ENCODE data around the gene NUBP2.
A peak's percentile ranks its signal among the peaks of the same experiment; 100 is the strongest.

NUBP2 gene, protein sequence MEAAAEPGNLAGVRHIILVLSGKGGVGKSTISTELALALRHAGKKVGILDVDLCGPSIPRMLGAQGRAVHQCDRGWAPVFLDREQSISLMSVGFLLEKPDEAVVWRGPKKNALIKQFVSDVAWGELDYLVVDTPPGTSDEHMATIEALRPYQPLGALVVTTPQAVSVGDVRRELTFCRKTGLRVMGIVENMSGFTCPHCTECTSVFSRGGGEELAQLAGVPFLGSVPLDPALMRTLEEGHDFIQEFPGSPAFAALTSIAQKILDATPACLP

DNA sequence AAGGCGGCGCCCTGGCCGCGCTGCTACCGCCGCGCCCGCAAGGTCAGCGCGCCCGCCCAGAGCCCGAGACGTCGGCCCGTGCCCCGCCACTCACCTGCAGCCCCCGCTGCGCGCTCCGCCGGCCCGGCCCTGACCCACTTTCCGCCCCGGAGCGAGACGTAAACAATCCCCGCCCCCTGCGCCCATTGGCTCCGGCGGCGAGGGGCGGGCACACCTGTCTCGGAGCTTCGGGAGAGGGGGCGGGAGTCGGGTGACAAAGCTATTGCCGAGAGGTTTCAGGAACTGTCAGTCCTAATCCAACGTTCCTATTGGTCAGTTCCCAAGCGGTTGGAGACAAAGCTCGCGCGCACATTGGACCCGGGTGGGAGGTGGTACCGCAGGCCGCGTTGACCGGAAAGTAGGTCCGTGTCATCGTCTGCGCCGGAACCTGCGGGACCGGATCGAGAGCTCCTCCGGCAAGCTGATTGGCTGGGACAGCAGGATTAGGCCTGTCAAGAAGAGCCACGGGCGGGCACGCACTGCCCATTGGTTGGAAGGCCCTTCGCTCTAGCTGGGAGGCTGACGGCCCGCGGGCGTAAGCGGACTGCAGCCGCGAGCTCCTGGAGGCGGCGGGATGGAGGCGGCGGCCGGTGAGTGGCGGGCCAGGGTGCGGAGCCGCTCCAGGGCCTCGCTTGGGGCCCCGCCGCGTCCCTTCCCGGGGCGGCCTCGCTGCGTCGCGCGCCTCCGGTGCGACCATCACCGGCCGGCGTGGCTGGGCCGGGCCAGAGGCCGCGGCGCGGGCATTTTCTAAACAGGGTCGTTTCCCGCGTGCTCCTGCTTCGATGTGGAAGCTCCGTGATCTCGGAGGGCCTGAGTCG lies at the start of gene NUBP2, which contains the start of gene SPSB3:
TSS of gene NUBP2 (plus strand) at position 553 of the 857 bp plus-strand sequence. CDS start at position 614, 61 bp downstream.
TSS of gene SPSB3 (minus strand) at position 164 of the 857 bp plus-strand sequence. CDS start 1,088 bp downstream, outside the sequence.
- DNase-seq: peak; percentile 100

DNA sequence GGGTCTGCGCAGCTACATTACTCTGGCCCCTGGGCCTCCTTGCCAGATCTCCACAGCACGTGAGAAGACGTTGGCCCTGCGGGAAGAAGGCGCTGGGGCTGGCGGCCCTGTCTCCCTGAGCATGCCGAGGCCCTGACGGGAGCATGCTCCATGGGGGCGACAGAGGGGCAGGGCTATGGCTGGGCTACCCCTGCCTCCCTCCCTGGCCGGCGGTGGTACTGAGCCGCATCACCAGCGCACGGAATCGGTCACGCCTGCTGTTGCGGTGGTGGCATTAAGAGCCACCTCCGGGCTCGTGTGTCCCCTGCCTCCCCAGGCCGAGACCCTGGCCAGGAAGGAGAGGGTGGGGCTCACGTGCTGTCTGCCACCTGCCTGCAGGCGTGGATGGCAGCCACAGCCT lies 48.6 kb upstream of the NUBP2 start:
- DNase-seq: no peak

DNA sequence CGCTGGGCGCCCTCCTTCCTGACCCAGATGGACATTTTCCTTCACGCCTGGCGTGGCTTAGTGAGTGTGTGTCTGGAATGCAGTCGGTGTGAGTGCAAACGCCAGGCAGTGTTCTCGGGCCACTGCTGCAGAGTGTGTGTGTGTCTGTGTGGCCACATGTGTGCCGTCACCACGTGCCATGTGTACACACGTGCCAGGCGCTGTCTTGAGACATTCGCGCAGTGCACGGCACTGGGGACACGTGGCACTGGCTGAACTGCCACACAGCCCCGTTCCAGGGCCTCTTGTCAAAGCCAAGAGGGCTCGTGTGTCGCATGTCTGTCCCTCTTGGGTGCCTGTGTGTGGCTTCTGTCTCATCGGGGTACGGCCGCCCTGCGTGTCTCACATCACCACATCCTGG lies 47.9 kb upstream of the NUBP2 start:
- DNase-seq: no peak

DNA sequence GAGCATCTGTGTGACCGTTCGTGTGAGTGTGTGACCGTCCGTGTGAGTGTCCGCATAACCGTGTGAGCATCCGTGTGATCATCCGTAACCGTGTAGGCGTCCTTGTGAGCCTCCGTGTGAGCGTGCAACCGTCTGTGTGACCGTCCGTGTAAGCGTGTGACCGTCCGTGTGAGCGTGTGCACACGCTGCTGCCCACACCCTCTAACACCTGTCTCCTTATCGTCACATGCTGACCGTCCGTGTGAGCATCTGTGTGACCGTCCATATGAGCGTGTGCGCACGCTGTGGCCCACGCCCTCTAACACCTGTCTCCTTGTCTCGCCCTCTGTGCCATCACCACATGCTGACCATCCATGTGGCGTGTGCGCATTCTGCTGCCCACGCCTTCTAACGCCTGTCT lies 42.5 kb upstream of the NUBP2 start:
- no peak for DNase-seq

DNA sequence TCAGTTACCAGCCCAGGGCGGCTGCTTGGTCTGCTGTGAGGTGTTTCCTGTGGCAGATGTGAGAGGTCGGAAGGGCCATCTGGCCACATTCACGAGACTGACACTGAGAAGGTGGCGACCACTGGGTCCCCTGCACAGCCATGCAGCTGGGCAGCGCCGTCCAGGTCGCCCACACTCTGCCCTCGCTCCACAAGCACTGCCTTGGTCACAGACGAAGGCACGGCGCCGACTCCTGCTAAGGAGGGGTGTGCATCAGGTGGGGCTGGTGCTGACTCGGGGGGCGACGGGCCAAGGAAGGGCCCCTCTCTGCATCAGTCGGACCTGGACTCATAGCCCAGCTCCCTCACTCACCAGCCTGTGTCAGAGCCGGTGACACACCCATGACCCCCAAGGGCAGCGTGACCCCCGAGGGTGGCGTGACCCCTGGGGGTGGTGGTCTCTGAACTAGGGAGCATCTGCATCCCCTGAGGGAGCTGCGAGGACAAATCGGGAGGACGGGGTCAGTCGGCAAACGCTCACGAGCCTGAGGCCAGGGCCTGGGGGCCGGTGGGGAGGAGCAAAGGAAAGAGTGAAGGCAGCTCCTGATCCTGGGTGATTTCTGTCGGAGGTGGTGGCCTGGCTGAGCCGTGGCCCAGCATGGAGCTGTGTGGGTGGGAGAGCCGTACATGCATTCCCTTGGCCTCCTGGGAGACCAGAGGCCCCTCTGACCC lies 41.8 kb upstream of the NUBP2 start:
- no peak for DNase-seq

DNA sequence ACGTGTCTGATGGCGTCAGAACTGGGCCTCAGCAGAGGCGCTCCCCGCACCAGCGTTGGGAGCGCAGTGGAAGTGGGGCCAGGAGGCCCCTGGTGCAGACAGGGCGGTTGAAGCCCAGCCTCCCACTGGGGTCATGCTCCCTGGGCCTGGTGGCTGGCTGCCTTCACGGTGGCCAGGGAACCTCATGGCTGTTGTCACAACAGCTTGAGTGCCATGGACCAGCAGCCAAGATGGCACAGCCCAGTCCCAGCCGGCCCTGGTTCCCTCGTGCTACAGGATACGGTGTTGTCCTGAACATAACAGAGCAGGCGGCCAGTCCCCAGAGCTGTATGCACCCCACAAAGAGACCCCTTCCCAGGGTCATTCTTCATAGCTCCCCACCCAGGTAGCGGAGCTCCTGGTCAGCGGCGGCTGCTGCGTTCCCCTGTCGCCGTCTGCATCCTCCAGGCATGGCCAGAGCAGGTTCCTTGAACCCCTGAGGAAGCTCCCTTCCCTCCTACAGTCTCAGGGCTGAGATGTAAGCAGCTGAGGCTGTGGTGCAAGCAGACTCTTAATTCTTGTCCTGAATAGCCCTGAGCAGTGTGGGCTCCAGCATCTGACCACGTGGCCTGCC lies 41.1 kb upstream of the NUBP2 start:
- no peak for DNase-seq

DNA sequence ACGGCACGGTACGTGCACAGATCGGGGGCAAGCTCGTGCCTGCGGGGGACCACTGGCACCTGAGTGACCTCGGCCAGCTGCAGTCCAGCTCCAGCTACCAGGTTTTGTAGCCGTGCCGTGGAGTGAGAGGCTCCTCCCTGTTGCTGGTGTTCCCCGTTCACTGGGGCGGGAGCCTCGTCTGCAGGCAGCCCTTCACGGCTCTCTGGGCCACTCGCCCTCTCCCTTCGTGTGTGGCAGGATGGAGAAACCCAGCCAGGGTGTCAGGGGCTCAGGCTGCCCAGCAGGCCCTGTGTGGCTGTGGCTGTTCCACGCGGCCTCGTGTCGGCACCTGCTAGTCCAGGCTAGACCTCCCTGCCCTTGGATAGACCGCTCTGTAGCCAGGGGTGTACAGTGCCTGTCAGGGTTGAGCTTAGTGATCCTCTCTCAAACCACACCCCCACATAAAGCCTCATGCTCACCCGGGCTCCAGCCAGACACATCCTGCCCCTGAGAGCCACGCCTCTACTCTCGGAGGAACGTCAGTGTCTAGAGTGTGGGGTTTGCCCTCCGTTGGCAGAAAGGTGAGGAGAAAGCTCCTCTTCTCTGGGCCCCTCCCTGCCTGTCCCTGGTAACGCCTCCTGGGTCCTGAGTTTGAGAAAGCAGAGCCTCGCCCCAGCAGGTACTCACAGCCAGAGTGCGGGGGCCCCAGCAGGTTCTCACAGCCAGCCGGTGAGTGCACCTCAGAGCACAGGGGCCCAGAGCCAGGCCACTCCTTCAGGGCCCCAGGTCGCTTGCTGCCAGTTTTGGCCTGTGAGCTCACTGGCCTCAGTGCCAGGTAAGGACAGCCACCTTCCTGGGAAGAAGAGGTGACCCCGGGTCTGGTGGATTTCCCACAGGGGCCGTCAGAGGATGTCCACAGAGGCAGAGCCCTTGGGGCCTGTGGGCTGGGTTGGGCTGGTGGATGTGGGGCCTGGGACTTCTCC lies 39.1 kb upstream of the NUBP2 start:
- no peak for DNase-seq

DNA sequence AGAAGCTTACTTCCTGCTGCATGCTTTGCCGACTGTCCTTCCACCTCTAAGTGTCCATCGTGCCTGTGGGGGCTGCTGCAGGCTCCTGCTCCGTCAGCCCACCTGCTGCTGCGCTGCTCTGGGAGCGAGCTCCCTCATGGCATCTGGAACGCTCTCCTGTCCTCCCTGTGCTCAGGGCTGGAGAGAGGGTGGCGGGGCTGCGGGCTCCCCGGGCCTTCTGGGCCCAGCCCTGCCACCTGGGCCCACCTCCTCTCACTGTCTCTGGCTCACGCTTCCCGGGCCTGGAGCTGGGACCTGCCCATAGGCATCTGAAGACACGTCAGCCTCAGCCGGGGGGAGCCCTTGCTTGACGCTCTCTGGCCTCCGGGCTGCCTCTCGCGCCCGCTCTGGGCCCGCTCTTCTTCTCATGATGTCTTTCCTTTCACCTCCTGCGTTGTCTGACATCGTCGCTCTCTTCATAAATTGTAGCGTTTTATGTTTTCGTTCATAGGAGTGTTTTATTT lies 38.4 kb upstream of the NUBP2 start:
- DNase-seq: no peak

DNA sequence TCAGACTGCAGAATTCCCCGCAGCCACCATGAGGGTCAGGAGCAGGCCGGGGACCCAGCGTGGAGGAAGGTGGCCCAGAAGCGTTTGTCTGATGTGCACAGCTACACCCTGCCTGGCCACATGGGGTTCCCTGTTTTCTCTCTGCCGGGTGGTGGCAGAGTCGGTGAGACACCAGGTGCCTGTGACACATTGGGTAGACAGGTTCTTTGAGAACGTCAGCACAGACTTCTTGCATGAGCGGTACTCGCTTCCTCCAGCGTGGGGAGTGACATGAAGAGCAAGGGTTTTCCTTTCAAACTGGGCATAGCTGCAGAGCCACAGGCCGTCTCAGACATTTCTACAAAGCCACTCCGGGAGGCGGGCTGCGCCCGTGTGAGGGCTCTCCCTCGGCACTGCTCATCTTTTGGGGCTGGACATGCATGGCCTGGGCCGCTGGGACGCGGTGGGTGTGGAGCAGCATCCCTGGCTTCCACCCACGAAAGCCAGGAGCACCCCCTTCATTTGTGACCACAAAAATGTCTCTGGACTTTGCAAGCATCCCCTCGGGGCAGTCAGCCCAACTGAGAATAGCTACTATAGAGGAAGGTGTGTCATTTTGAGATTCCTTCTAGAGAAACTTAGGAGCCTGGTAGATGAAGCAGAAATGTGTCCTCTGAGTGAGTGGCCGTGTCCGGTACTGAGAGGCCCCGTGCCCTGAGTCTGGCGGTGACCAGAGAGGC lies 37.4 kb upstream of the NUBP2 start:
- DNase-seq: peak; percentile 92

DNA sequence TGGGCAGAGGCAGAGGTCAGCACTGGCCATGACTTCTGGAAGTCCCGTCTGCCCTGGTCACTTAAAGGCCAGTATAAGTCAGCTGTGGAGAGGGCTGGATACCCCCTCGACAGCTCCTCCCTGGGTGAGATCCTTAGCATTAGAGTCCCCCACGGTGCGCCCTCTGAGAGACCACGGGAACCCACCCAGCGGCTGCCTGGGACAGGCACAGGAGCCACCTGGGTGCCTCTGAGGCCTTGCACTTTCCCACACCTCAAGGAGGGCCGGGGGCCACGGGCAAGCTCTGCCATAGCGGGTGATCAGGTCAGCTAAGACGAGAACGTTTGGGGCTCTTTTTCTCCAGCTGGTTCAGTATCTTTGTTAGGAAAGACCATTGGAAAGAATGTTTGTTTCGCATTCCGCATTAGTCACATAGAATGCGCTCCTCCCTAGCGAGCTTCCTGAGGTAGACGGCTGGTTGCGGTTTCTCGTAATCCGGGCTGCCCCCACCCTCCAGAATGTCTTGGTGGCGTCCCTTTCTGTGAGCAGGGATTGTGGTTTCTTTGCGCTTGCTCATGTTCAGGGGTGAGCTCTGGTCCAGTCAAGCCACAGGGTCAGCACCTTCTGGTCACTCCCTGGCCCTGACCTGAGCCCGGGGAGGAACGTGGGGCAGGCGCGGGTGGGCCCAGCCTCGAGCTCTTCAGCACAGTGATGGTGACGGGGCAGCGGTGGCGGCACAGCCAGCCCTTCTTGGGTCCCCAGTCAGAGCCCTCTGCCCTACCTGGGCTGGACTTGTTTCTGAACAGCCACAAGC lies 36.7 kb upstream of the NUBP2 start:
- DNase-seq: peak; percentile 91

DNA sequence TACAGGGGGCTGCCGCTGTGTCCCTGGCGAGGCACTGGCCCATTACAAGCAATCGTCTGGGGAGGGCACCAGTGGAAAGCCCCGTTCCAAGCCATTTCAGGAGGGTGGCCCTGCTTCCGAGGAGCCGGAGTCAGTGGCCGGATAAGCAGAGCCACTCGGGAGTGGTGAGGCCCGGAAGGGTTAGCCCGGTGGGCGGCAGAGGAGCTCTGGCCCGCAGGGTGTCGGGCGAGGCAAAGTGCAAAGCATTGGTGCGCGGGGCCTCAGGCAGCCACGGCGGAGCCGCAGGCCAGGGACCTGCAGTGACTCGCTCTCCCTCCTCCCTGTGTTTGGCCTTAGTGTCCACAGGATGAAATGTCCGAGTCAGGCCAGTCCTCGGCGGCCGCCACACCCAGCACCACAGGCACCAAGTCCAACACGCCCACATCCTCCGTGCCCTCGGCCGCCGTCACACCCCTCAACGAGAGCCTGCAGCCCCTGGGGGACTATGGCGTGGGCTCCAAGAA lies 36.0 kb upstream of the NUBP2 start:
- no peak for DNase-seq

DNA sequence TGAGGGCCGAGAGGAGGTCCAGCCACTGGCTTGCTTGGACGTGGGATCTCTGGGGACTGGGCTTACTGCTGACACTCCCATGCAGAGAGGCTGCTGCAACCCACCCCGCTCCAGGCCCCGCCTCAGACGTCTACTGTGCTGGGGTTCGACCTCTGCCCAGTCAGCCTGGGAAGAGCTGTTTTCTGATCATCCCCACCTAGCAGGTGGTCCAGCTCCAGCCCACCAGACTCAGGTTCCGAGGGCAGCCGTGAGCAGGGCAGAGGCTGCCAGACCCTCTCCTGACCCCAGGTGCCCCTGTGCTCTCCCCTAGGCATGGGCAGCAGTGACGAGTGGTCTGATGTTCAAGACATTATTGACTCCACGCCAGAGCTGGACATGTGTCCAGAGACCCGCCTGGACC lies 34.8 kb upstream of the NUBP2 start:
- DNase-seq: no peak

DNA sequence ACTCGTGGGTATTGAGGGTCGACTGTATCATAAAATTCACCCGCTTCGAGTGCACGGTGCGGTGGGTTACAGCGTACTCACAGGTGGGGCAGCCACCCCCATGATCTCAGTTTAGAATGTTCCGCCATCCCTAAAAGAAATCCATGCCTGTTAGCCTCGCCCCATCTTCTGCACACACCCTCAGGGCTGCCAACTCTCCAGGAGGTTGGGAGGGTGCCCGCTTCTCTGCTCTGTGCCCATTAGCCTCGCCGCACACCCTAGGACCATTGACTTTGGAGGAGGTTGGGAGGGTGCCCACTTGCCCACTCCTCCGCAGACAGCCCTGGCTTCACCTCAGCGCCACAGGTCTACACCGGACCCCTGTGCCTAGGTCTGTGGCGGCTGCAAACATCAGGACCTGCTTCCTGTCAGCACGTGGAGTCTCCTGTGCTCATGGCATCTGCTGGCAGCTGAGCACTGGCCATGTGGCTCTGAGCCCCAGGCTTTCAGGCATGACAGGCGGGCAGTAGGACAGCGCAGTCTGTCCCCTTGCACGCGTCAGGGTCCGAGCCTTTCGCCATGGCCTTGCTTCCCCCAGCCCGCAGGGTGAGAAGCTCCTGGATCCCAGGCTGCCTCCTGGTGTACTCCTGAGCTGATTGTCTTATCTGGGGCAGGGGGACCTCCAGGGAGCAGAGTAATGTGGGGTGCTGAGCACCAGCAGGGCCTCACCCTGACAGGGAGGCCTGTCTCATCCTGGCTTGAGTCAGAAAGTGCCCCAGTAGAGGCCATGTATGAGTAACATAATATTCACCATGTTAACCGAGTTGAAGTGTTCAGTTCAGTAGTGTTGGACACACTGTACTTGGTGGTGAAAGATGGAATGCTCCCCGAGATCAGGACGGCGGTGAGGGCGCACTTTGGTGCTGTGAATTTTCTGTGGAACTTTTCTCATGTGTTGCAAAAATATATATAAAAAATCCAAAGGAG lies 33.3 kb upstream of the NUBP2 start:
- no peak for DNase-seq

DNA sequence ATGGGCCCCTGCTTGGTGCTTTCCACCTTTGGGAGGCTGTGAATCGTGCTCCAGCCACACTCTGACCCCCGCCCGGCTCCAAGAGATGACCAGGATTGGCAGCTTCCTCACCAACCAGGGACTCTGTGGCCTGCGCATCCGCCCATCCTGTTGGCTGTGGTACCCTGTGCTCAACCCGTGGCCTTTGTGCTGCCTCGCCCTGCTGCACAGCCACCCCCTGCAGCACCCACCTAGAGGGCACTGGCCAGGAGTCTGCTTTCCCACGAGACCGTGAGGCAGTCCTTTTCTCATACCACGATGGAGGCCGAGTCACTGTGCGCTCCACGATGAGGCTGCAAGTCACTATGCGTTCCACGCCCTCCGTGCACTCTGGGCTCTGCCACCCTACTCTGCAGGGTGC lies 30.8 kb upstream of the NUBP2 start:
- DNase-seq: no peak

DNA sequence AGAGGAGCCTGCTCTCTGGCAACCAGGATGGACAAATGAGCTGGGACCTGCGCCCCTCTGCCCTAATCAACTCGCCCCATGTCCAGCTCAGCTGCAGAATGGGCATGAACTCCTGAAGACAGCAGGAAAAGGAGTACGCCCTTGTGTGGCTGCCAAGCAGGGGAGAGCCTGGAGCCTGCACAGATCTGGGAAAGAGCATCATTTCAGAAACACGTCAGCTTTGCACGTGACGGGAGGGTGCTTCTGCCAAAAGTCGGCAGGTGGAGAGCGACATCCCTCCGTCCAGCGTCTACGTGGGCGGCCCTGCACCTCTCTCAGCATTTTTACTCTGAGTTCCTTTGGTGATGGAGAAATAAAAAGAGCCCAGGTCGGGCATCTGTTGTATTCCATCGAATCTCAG lies 29.9 kb upstream of the NUBP2 start:
- DNase-seq: no peak

DNA sequence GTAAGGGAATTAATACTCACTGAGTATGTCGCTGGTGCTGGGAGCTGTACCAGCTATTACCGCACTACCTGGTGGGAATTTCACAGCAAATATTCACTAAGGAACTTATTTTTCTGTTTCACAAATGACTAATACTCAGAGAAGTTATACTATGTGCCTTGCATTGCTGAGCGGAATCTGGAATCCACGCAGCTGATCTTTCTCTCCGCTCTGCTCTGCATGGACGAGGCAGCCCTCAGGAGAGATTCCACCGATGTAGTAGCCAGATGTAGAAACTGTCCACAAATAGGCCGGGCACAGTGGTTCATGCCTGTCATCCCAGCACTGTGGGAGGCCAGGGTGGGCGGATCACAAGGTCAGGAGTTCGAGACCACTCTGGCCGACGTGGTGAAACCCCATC lies 28.6 kb upstream of the NUBP2 start:
- DNase-seq: no peak

DNA sequence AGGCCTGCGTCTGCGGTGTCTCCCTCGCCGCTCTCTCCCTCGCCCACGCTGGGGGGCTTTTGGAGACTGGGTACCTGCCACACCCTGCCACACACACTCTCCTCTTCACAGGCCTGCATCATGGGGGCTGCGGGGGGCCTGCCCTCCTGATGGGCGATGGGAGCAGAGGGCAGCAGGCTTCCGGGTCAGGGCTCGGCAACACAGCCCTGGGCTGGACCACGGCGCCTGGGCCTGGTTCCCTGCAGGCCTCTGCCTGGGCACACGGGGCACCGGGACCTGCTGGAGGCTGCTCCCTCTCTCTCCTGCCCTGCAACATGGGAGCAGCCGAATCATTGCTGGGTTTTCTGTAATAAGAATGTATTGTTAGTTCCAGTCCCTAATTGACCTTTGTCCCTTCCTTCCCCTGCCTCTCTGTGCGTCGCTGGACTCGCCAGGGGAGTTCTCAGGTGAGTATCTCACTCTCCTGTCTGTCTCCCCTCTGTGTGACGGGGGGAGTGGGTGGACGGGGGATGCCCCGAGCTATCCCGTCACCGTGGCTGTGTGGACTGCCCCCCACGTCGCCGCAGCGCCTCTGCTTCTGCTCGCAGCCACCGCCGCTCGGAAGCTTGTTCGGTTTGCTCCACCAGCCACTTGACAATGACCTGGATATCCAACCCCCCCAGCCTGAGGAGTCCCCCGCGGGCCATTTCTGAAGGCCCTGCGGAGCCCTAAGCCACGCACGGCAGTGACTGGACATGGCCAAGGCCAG lies 24.9 kb upstream of the NUBP2 start:
- DNase-seq: no peak

DNA sequence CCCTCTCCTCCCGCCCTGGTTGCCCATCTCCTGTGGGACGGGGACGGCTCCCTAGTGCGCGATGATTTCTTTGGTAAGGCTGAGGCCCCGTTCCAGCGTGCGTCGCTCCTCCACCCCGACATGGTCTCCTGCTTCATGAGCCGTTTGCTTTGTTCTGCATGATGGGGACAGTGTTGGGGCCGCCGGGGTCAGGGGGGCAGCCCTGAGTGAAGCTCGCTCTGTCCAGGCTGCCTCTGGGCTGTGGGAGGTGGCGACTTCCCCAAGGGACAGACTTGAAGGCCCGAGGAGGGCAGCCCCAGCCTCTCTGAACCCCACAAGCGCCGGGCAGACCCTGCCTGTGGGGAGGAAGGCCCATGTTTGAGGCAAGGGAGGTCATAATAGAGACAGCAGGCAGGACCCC lies 23.8 kb upstream of the NUBP2 start:
- no peak for DNase-seq
